Right lobe of liver (tissue), 6 donors: ENCODE results near the gene STK11IP. TPM values are rescaled to one million over a fixed set of nuclear protein-coding genes. Genes with fewer than 3 reads are reported as not detected.
A peak's percentile ranks its signal among the peaks of the same experiment; 100 is the strongest.

Source experiments
- ATAC-seq, 4 donors: fragments of 200-7000 bp; cut with Tn5 transposase; one replicate each; pipeline ENCODE4 v1.9.1; 2020; ENCODE audit warnings: mild to moderate bottlenecking in 4 of 4, moderate library complexity in 4 of 4
- DNase-seq, 3 donors: peaks; one replicate each; pipeline ENCODE4 v3.0.0-alpha.2; 2020
- H3K27ac ChIP-seq, 3 donors: fragments of 200-600 bp; one replicate each; pipeline ENCODE4 v1.8.0; 2022
- H3K27me3 ChIP-seq, 2 donors: fragments of 200-600 bp; one replicate each; pipeline ENCODE4 v1.8.0; 2022
- H3K36me3 ChIP-seq, 4 donors: fragments of 200-600 bp; sonication (generic) in 1 of 4; one replicate each; pipeline versions ENCODE4 v1.5.1 to v1.8.0; 2017 to 2022; ENCODE audit warnings: control low read depth in 1 of 4
- H3K4me1 ChIP-seq, 4 donors: fragments of 200-600 bp; sonication (generic) in 1 of 4; one replicate each; pipeline versions ENCODE4 v1.5.1 to v1.8.0; 2017 to 2022; ENCODE audit warnings: control low read depth in 1 of 4
- H3K4me3 ChIP-seq, 3 donors: fragments of 200-600 bp; one replicate each; pipeline ENCODE4 v1.8.0; 2022
- H3K9me3 ChIP-seq, 4 donors: fragments of 200-600 bp; sonication (generic) in 1 of 4; one replicate each; pipeline versions ENCODE4 v1.5.1 to v1.8.0; 2017 to 2022; ENCODE audit warnings: control low read depth in 1 of 4
- POLR2A ChIP-seq: fragments of 450-650 bp; IDR thresholded peaks from one replicate; pipeline ENCODE4 v1.6.1; 2017; ENCODE audit warnings: antibody characterized with exemption, mild to moderate bottlenecking
- WGBS: methylation state at CpG from one replicate; pipeline ENCODE4 v1.1.6; 2018; ENCODE audit warnings: low coverage, low lambda C conversion rate; ENCODE audit not compliant: insufficient coverage; ENCODE audit errors: missing lambda C conversion rate; 5-methylcytosine and 5-hydroxymethylcytosine counted together
- intact Hi-C, 2 donors: fragments of 100-400 bp; cut with DNase I; formaldehyde crosslinking; loops; one replicate each; pipeline versions ENCODE4 v1.11.2 to v1.14.1; 2022
- total RNA-seq, 6 experiments: library from RNA; depleted of rRNA in 2 of 6; stranded (reverse); fragments of >200 nt in 2 of 6; fragmentation: NEBNext Ultra II Directional in 3 of 6; extraction: Animal tissue kit (Norgen Biotek cat#: 25700) in 3 of 6; gene quantifications; one replicate each; pipeline versions ENCODE4 v1.1.0 to v1.2.4, GENCODE V29; 2016 to 2023
- TF ChIP-seq, protein P1 (sequence below), 4 donors: fragments of 200-600 bp in 3 of 4; fragments of 450-650 bp in 1 of 4; IDR thresholded peaks; one replicate each; pipeline versions ENCODE4 v1.5.1 to v1.8.0; 2016 to 2022; ENCODE audit warnings: antibody characterized with exemption in 4 of 4, mild to moderate bottlenecking in 2 of 4
- donor health status: DM: no; HTN: yes; CAD: no.
- donor health status: DM: no; HTN: no; CAD: no.
- donor health status: DM: no; HTN: no; CAD: no.
- donor health status: DM: no; HTN: yes; CAD: no.
- donor health status: DM: no; HTN: yes; CAD: no.

STK11IP gene
- total RNA-seq, 6 experiments from 2014 or later: 3.6 to 10.8 (median 6.6) TPM

- ATAC-seq (no peak), DNase-seq (no peak)
- Histone ChIP-seq H3K36me3 (no peaks in the 10 kb centered on the region), H3K27ac (no peak overlapping the region), H3K4me3 (no peak overlapping the region), H3K4me1 (no peaks in the 10 kb centered on the region), H3K9me3 (no peaks in the 10 kb centered on the region), H3K27me3 (no peaks in the 10 kb centered on the region)
- WGBS: 62% methylated on average over 8 of the region's 24 CpGs
- TF ChIP-seq, protein P1, sequence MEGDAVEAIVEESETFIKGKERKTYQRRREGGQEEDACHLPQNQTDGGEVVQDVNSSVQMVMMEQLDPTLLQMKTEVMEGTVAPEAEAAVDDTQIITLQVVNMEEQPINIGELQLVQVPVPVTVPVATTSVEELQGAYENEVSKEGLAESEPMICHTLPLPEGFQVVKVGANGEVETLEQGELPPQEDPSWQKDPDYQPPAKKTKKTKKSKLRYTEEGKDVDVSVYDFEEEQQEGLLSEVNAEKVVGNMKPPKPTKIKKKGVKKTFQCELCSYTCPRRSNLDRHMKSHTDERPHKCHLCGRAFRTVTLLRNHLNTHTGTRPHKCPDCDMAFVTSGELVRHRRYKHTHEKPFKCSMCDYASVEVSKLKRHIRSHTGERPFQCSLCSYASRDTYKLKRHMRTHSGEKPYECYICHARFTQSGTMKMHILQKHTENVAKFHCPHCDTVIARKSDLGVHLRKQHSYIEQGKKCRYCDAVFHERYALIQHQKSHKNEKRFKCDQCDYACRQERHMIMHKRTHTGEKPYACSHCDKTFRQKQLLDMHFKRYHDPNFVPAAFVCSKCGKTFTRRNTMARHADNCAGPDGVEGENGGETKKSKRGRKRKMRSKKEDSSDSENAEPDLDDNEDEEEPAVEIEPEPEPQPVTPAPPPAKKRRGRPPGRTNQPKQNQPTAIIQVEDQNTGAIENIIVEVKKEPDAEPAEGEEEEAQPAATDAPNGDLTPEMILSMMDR (IDR thresholded peaks at IDR 0.05): no peak
- no peak for TF ChIP-seq POLR2A
- intact Hi-C loops: no loop called here
Observed at GRCh38 chr2:219561179-219562048, 36.2 kb upstream of the STK11IP start.

DNA sequence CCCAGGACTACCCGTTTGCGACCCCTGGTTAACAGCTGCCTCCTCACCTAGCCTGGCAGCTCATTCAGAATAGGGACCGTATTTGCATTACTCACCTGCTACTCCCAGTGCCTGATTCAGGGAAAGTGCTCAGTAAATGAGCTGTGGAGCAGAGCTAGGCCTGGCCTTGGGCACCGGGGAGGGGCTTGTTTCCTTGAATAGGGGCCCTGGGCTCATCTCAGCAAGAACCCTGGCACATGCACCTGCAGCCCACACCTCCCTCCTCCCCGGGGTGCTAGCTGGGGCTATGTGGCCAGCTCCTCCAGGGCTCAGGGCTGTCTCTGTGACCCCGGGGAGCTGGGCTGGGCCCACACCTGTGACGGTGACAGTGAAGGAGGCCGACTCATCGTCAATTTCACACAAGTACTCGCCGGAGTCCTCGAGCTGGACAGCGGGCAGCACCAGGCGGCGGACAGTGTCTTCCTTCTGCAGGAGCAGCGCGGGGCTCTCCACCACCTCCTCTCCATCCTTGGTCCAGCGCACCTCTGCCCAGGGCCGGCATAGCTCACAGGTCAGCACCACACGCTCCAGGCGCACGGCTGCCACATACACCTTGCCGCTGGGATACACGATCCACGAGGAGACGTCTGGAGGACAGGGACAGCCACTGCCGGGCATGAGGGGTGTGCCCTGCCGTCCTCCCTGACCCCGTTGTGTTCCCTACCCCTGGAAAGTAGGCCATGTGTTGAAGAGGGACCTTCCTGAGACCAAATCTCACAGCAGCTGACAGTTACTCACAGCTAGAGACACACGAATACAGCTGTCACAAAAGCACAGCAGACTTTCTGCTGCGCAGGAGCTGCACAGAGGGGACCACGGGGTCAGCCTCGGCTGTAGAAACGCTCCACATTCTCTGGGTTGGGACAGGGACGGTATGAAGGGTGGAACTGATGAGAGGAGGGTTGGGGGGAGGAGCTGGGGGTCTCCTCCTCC, 35.3 kb upstream of the STK11IP start:
- H3K27ac ChIP-seq: no peak overlapping the region
- TF ChIP-seq, protein P1 (IDR thresholded peaks at IDR 0.05): no peak
- no peak for TF ChIP-seq POLR2A
- intact Hi-C loops: no loop called here
- no peaks in the 10 kb centered on the region for H3K27me3 ChIP-seq
- no peaks in the 10 kb centered on the region for H3K4me1 ChIP-seq
- WGBS: 66% methylated on average over 5 of the region's 35 CpGs
- H3K9me3 ChIP-seq: no peaks in the 10 kb centered on the region
- DNase-seq (peak in 1 of 3 donors; percentile 41), ATAC-seq (no peak)
- no peaks in the 10 kb centered on the region for H3K36me3 ChIP-seq
- no peak overlapping the region for H3K4me3 ChIP-seq

GRCh38 chr2:219563271-219563928, 34.3 kb upstream of the STK11IP start:
- ATAC-seq (no peak), DNase-seq (peak in 1 of 3 donors; percentile 42)
- no peaks in the 10 kb centered on the region for H3K4me1 ChIP-seq
- H3K36me3 ChIP-seq: no peaks in the 10 kb centered on the region
- intact Hi-C loops: no loop called here
- no peak overlapping the region for H3K27ac ChIP-seq
- no peaks in the 10 kb centered on the region for H3K9me3 ChIP-seq
- H3K27me3 ChIP-seq: no peaks in the 10 kb centered on the region
- H3K4me3 ChIP-seq: no peak overlapping the region
- WGBS: 87% methylated on average over 12 of the region's 20 CpGs
- no peak for TF ChIP-seq POLR2A
- TF ChIP-seq, protein P1 (IDR thresholded peaks at IDR 0.05): no peak
